Measurements from ENCODE around the gene GMIP.

DNA sequence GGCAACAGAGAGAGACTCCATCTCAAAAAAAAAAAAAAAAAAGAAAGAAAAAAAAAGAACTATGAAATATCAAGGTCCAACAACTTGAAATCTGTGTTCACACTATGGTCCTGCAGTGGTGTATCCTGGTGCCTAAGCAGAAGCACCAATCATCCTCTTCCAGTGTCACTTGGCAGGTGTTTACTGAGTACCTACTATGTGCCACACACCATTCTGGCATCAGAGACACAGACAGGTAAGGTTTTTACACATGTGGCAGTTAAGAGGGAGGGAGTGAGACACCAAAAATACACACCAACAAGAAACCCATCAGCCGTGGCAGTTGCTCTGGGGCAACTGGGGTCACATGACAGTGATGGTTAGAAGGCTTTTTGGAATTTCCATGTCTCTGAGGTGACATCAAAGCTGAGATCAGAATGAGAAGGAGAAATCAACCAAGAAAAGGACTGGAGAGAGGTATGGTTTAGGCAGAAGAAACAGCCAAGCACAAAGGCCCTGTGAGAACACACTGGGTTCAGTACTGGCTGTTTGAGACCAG lies 42.6 kb downstream of the GMIP start:
- TF ChIP-seq POLR2A (IDR thresholded peaks at IDR 0.05): no peak
- TF ChIP-seq, protein P1, sequence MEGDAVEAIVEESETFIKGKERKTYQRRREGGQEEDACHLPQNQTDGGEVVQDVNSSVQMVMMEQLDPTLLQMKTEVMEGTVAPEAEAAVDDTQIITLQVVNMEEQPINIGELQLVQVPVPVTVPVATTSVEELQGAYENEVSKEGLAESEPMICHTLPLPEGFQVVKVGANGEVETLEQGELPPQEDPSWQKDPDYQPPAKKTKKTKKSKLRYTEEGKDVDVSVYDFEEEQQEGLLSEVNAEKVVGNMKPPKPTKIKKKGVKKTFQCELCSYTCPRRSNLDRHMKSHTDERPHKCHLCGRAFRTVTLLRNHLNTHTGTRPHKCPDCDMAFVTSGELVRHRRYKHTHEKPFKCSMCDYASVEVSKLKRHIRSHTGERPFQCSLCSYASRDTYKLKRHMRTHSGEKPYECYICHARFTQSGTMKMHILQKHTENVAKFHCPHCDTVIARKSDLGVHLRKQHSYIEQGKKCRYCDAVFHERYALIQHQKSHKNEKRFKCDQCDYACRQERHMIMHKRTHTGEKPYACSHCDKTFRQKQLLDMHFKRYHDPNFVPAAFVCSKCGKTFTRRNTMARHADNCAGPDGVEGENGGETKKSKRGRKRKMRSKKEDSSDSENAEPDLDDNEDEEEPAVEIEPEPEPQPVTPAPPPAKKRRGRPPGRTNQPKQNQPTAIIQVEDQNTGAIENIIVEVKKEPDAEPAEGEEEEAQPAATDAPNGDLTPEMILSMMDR (IDR thresholded peaks at IDR 0.05): no peak
